SH-SY5Y (cell line): ENCODE data around the gene ZBTB14.

Experiments
- GATA2 ChIP-seq: IDR thresholded peaks from 2 replicates; pipeline ENCODE4 v1.6.1; 2011; ENCODE audit warnings: mild to moderate bottlenecking, low read depth, low read length
- GATA3 ChIP-seq: IDR thresholded peaks from 2 replicates; pipeline ENCODE4 v1.6.1; 2011; ENCODE audit warnings: low read depth, mild to moderate bottlenecking, low read length, moderate library complexity

DNA sequence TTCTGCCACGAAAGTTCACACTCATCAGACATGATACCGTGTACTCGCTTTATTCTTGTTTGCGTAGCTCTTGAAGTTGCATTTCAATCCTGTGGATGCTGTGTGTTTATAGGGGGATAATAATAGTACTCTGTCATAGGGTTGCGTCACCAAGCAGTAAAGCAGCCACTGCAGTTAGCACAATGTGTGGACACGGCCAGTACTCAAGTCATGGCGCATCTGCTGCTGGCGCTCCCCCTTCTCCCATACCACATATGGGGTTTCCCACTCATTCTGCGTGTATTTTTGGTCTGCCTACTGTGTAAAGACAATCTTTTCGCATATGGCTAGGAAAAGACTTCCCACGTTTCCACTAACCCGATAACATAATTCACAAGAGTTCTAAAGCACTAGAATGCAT, 2.1 kb upstream of the ZBTB14 start:
- no peak for TF ChIP-seq GATA3
- TF ChIP-seq GATA2: no peak
